ENCODE results near the gene NDFIP2. TPM values are rescaled to one million over a fixed set of nuclear protein-coding genes. Genes with fewer than 3 reads are reported as not detected.
A peak's percentile ranks its signal among the peaks of the same experiment; 100 is the strongest.

Gene NDFIP2
- total RNA-seq, 2 experiments from 2014 or later, result 47.6 to 48.8 TPM

GRCh38 chr13:79477968-79478367 is 3.0 kb upstream of the NDFIP2 start:
- H3K4me1 Mint-ChIP-seq, result peaks cover 24% of the 10 kb centered on the region
- peaks cover 5% of the 10 kb centered on the region for H3K36me3 Mint-ChIP-seq
- H3K27ac Mint-ChIP-seq, result no peak overlapping the region
- H3K4me3 Mint-ChIP-seq, result no peak overlapping the region
- DNase-seq, result no peak
- peaks cover 10% of the 10 kb centered on the region for H3K9me3 Mint-ChIP-seq
- H3K27me3 Mint-ChIP-seq, result peaks cover 33% of the 10 kb centered on the region

- Mint-ChIP-seq H3K36me3 (peaks cover 3% of the 10 kb centered on the region), H3K27me3 (peaks cover 21% of the 10 kb centered on the region), H3K9me3 (peaks cover 1% of the 10 kb centered on the region), H3K27ac (no peak overlapping the region), H3K4me3 (peak overlapping the region; percentile 88), H3K4me1 (peaks cover 39% of the 10 kb centered on the region)
- no peak for DNase-seq
Observed at GRCh38 chr13:79479882-79480281, 1.1 kb upstream of the NDFIP2 start.

GRCh38 chr13:79481685-79482052 is 714 bp downstream of the NDFIP2 start:
- peak overlapping the region; percentile 90 for H3K27ac Mint-ChIP-seq
- DNase-seq, result peak; percentile 60
- H3K4me1 Mint-ChIP-seq, result peaks cover 52% of the 10 kb centered on the region
- peaks cover 14% of the 10 kb centered on the region for H3K36me3 Mint-ChIP-seq
- H3K4me3 Mint-ChIP-seq, result peak overlapping the region; percentile 88
- no peaks in the 10 kb centered on the region for H3K9me3 Mint-ChIP-seq
- H3K27me3 Mint-ChIP-seq, result peaks cover 20% of the 10 kb centered on the region

- peaks cover 60% of the 10 kb centered on the region for H3K4me1 Mint-ChIP-seq
- peaks cover 16% of the 10 kb centered on the region for H3K36me3 Mint-ChIP-seq
- H3K27me3 Mint-ChIP-seq, result peaks cover 20% of the 10 kb centered on the region
Observed at GRCh38 chr13:79482281-79482970, 1.5 kb downstream of the NDFIP2 start.

GRCh38 chr13:79483086-79483706 is 2.2 kb downstream of the NDFIP2 start:
- H3K36me3 Mint-ChIP-seq, result peaks cover 16% of the 10 kb centered on the region
- peak overlapping the region; percentile 53 for H3K4me3 Mint-ChIP-seq
- H3K27me3 Mint-ChIP-seq, result peaks cover 20% of the 10 kb centered on the region
- no peak overlapping the region for H3K27ac Mint-ChIP-seq
- DNase-seq, result no peak
- no peaks in the 10 kb centered on the region for H3K9me3 Mint-ChIP-seq
- H3K4me1 Mint-ChIP-seq, result peaks cover 65% of the 10 kb centered on the region

More at GRCh38 chr13:79482281-79482970, 1.5 kb downstream of the NDFIP2 start:
- Mint-ChIP-seq H3K27ac (peak overlapping the region; percentile 90), H3K9me3 (no peaks in the 10 kb centered on the region), H3K4me3 (peak overlapping the region; percentile 88)
- DNase-seq, result no peak

GRCh38 chr13:79485014-79485811 is 4.3 kb downstream of the NDFIP2 start:
- Mint-ChIP-seq H3K9me3 (peaks cover 5% of the 10 kb centered on the region), H3K27me3 (peaks cover 5% of the 10 kb centered on the region), H3K27ac (no peak overlapping the region), H3K4me3 (no peak overlapping the region), H3K4me1 (peaks cover 67% of the 10 kb centered on the region), H3K36me3 (peaks cover 25% of the 10 kb centered on the region)
- DNase-seq, result no peak

- Mint-ChIP-seq H3K9me3 (peaks cover 5% of the 10 kb centered on the region), H3K4me1 (peaks cover 63% of the 10 kb centered on the region), H3K36me3 (peaks cover 26% of the 10 kb centered on the region), H3K4me3 (no peak overlapping the region), H3K27me3 (no peaks in the 10 kb centered on the region), H3K27ac (no peak overlapping the region)
- DNase-seq, result no peak
Observed at GRCh38 chr13:79486433-79487188, 5.7 kb downstream of the NDFIP2 start.

- DNase-seq, result no peak
- Mint-ChIP-seq H3K4me1 (peaks cover 55% of the 10 kb centered on the region), H3K36me3 (peaks cover 24% of the 10 kb centered on the region), H3K4me3 (no peak overlapping the region), H3K27me3 (no peaks in the 10 kb centered on the region), H3K9me3 (peaks cover 5% of the 10 kb centered on the region), H3K27ac (no peak overlapping the region)
Observed at GRCh38 chr13:79490326-79490725, 9.4 kb downstream of the NDFIP2 start.

GRCh38 chr13:79490824-79491223 is 9.9 kb downstream of the NDFIP2 start:
- peaks cover 52% of the 10 kb centered on the region for H3K4me1 Mint-ChIP-seq

GRCh38 chr13:79491715-79492114 is 10.8 kb downstream of the NDFIP2 start:
- Mint-ChIP-seq H3K36me3 (peaks cover 15% of the 10 kb centered on the region), H3K4me1 (peaks cover 49% of the 10 kb centered on the region), H3K27me3 (peaks cover 4% of the 10 kb centered on the region), H3K27ac (no peak overlapping the region), H3K4me3 (no peak overlapping the region), H3K9me3 (peaks cover 5% of the 10 kb centered on the region)
- no peak for DNase-seq

More at GRCh38 chr13:79490824-79491223, 9.9 kb downstream of the NDFIP2 start:
- Mint-ChIP-seq H3K27me3 (peaks cover 4% of the 10 kb centered on the region), H3K9me3 (peaks cover 5% of the 10 kb centered on the region), H3K4me3 (no peak overlapping the region), H3K27ac (no peak overlapping the region), H3K36me3 (peaks cover 20% of the 10 kb centered on the region)
- no peak for DNase-seq

GRCh38 chr13:79492313-79492798 is 11.4 kb downstream of the NDFIP2 start:
- Mint-ChIP-seq H3K4me1 (peaks cover 46% of the 10 kb centered on the region), H3K36me3 (peaks cover 13% of the 10 kb centered on the region), H3K27ac (no peak overlapping the region), H3K4me3 (no peak overlapping the region), H3K27me3 (peaks cover 4% of the 10 kb centered on the region), H3K9me3 (peaks cover 5% of the 10 kb centered on the region)
- no peak for DNase-seq

GRCh38 chr13:79492918-79493594 is 12.1 kb downstream of the NDFIP2 start:
- Mint-ChIP-seq H3K27me3 (peaks cover 4% of the 10 kb centered on the region), H3K4me1 (peaks cover 42% of the 10 kb centered on the region), H3K27ac (no peak overlapping the region), H3K36me3 (peaks cover 16% of the 10 kb centered on the region), H3K4me3 (no peak overlapping the region), H3K9me3 (peaks cover 5% of the 10 kb centered on the region)
- no peak for DNase-seq

- Mint-ChIP-seq H3K27ac (no peak overlapping the region), H3K4me1 (peaks cover 49% of the 10 kb centered on the region), H3K27me3 (peaks cover 4% of the 10 kb centered on the region), H3K4me3 (no peak overlapping the region), H3K9me3 (peaks cover 1% of the 10 kb centered on the region), H3K36me3 (peaks cover 20% of the 10 kb centered on the region)
- no peak for DNase-seq
Observed at GRCh38 chr13:79496188-79496587, 15.2 kb downstream of the NDFIP2 start.

- Mint-ChIP-seq H3K27ac (no peak overlapping the region), H3K9me3 (peaks cover 1% of the 10 kb centered on the region), H3K36me3 (peaks cover 21% of the 10 kb centered on the region), H3K4me1 (peaks cover 49% of the 10 kb centered on the region), H3K27me3 (peaks cover 4% of the 10 kb centered on the region), H3K4me3 (no peak overlapping the region)
- no peak for DNase-seq
Observed at GRCh38 chr13:79497064-79497463, 16.1 kb downstream of the NDFIP2 start.

All from activated naive CD8-positive, alpha-beta T cell treated with anti-CD3 and anti-CD28 coated beads for 36 hours (primary cell).